Cardiac septum (tissue), 1 donor: ENCODE data around the gene ALDH8A1. TPM values are rescaled to one million over a fixed set of nuclear protein-coding genes. Genes with fewer than 3 reads are reported as not detected.

Source experiments
- DNase-seq: peaks from one replicate; pipeline ENCODE4 v3.0.0-alpha.2; 2020; ENCODE audit warnings: low spot score
- intact Hi-C: fragments of 100-400 bp; cut with DNase I; formaldehyde crosslinking; loops from one replicate; pipeline ENCODE4 v1.14.0; 2022
- total RNA-seq: library from RNA; stranded (reverse); fragmentation: NEBNext Ultra II Directional; extraction: Animal tissue kit (Norgen Biotek cat#: 25700); gene quantifications from one replicate; pipeline ENCODE4 v1.2.1, GENCODE V29; 2021
- donor health status: DM: no; HTN: no; CAD: no.

The ALDH8A1 gene
- total RNA-seq, 1 donor from 2014 or later: 0.57 TPM

- intact Hi-C loops: no loop called here
- no peak for DNase-seq
Measured at GRCh38 chr6:134954272-134955000, 4.5 kb upstream of the ALDH8A1 start.

DNA sequence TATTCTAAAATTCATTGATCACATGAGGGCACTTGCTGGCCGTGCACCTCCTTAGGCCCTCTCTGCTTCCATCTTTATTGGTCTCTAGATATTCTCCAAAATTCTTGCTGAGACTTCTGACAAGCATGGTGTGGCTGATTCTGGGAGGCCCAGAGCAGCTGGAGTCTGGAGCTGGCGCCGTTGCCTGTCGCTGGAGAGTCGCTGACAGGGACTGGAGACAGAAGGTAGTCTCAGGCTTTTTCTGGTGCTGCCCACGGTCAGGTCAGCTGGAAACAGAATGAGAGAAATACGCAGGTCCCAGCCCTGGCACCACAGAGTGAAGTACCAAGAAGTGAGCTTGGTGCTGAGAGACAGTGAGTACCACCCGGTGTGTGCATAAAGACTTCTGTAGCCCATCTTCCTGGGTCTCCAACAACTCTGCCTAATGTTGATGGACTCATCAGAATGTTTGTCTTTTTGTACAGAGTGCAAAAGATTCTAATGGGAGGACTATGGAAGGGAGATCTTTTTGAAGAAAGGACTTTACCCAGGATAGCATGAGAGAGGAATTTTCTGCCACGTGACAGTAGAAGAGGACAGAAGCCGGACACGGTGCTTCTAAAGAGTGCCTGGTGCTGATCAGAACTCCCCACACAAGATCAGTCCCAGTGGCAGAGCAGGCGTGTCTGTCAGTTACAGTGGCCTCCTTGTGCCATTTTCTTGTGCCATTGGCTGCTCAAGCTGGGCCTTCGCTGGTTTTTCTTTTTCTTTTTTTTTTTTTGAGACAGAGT lies 1.8 kb upstream of the ALDH8A1 start:
- intact Hi-C loops: no loop called here
- no peak for DNase-seq

DNA sequence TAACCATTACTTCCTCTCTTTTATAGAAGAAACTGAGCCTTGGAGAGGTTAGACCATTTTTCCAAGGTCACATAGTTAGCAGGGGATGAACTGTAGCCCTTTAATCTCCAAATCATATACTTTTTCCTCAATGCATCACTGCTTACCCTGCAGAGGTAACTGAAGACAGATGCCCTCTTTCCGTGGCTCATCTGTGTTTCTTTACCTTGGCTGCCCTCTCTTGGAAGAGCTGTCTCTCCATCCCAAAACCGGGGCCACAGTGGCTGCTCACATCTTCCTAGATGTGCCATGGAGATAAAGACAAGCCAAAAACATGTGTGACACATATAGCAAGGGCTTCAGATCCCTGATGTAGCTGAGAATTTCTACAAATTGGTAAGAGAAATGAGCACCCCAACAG lies 581 bp upstream of the ALDH8A1 start:
- intact Hi-C loops: no loop called here
- no peak for DNase-seq

DNA sequence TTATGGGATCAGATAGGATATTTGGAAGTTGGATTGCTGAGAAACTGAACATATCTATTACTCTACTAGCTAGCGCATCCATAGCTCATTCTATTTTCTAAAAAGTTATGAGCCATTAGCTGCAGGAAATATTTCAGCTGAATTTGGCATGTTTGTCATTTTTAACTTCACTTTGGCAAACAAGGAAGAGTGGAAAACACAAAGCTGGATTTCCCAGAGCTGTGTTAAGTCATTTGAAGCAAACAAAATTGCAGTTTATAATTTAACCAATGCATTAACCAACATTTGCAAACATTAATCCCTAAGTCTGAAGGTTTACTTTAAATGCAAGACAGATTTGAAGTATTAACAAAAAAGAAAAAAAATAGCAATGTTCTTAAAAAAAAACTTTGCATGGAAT lies 1.2 kb downstream of the ALDH8A1 start:
- no peak for DNase-seq
- intact Hi-C loops: no loop called here

GRCh38 chr6:134948142-134948541 lies 1.8 kb downstream of the ALDH8A1 start:
- intact Hi-C loops: no loop called here
- no peak for DNase-seq

GRCh38 chr6:134945045-134945444 lies 4.9 kb downstream of the ALDH8A1 start:
- intact Hi-C loops: no loop called here
- no peak for DNase-seq

- no peak for DNase-seq
- intact Hi-C loops: loop anchor here (5.0 kb wide), 1 partner anchor 786 kb away; no protein-coding TSS in a partner anchor
Measured at GRCh38 chr6:134943522-134944111, 6.3 kb downstream of the ALDH8A1 start.

DNA sequence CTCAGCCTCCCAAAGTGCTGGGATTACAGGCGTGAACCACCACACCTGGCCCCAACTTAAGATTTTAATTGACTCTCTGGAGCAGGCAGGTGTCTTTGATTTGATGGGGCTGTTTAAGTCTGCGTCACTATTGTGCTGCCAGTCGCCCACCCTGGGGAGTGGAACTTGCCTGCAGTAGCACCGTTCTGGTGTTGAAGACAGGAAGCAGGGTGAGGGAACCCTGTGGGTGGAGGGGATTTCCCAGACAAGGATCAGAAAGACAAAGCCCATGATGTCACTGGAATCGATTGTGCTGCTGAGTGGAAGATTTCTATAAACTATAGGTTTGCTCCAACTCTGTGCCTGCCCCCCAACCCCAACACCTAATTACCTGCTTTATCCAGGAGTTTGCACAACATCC lies 11.0 kb downstream of the ALDH8A1 start:
- intact Hi-C loops: loop anchor here (5.0 kb wide), 1 partner anchor 767 kb away; no protein-coding TSS in a partner anchor
- DNase-seq: no peak

DNA sequence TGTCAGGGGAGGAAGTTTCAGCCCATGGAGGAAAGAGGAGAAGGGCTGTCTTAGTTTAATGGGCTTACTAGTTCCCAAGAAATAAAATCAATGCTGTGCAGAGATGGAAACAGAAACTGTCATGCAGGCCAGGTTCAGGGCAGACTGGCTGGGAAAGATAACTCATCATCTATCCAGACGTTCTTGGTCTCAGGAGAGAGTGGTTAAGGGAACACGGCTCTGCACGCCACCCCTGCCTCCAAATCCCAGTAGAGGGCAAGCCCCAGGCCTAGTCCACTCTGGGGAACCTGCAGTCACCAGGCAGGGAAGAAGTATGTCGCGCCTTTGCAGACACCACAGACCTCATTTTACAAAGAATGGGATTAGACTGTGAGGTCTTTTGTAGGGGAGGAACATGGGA lies 12.5 kb downstream of the ALDH8A1 start:
- intact Hi-C loops: loop anchor here (5.0 kb wide), 1 partner anchor 765 kb away; no protein-coding TSS in a partner anchor

DNA sequence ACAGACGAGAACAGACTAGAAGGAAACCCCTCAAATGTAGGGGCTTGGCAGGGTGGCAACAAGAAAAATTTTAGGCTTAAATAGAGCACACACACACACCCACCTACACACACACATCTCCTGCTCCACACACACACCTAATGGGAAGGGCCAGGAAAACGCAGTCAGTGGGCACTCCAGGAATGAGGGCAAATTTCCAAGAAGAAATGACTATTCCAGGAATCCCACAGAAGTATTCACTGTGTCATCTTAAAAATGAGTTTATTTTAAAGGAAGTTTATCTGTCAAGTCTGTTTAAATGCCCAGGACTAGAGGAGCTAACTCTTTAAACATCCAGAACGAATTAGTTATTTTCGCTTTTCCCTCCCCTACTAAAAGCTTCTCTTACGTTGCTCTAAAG lies 13.0 kb downstream of the ALDH8A1 start:
- intact Hi-C loops: loop anchor here (5.0 kb wide), 1 partner anchor 765 kb away; no protein-coding TSS in a partner anchor
- no peak for DNase-seq

More for the DNA sequence above, 12.5 kb downstream of the ALDH8A1 start:
- no peak for DNase-seq

- intact Hi-C loops: loop anchor here (5.0 kb wide), 1 partner anchor 764 kb away; no protein-coding TSS in a partner anchor
- no peak for DNase-seq
Measured at GRCh38 chr6:134936476-134936875, 13.4 kb downstream of the ALDH8A1 start.

GRCh38 chr6:134934793-134935485 lies 15.0 kb downstream of the ALDH8A1 start:
- no peak for DNase-seq
- intact Hi-C loops: loop anchor here (5.0 kb wide), 1 partner anchor 763 kb away; no protein-coding TSS in a partner anchor

DNA sequence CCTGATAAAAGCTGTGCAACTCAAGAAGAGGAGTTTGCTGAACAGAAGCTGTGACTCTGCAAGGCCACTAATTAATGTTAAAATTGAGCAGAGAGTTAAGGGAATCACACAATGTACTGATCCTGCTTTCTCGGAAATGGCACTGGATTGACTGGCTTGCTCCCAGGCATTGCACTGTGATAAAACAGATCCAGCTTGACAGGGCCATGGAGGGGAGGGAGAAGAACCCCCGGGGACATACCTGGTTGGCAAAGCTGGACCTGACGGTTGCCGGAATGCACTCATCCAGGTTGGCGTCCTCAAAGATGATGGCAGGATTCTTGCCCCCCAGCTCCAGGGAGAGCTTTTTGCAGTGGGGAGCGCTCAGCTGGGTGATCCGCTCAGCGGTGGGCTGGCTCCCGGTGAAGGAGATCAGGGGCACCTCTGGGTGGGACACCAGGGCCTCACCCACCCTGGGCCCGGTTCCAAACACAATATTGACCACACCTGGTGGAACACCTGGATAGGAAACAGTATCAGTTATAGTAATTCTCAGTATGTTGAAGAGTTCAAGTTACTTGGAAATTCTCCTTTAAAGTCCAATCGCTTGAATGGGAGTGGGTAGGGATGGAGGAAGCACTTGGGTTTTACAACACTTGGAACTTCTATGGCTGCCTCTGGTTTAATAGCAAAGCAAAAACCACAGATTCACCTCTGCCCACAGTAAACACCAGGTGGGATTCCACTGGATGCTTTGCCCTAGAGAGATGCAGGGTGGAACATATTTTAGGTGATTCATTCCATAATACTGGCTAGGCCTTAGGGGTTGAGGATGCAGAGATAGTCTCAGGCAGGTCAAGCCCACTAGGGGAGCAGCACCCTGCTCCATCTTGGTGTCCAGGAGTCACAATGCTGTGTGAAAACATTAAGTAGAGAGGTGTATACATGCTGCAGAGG lies 17.1 kb downstream of the ALDH8A1 start:
- DNase-seq: no peak
- intact Hi-C loops: no loop called here

DNA sequence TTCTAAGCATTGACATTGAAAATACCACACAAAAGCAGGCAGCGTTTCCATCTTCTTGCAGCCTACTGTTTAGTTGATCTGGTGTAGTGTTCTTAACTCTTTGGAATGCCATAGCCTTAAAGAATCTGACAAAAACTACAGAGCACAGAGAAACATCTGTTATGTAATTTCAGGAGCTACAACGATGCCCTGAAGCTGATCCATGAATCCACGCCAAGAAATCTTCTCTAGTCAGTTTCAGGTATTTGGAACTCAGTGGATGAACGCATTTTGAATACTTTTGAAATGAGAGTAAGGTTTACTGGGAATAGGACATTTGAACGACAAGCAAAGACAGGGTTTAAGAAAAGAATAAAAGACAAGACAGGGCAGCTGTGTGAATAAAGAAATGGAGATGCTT lies 17.8 kb downstream of the ALDH8A1 start:
- intact Hi-C loops: no loop called here
- no peak for DNase-seq

- intact Hi-C loops: no loop called here
- DNase-seq: no peak
Measured at GRCh38 chr6:134930463-134930862, 19.4 kb downstream of the ALDH8A1 start.

GRCh38 chr6:134928151-134928900 lies 21.6 kb downstream of the ALDH8A1 start:
- no peak for DNase-seq
- intact Hi-C loops: no loop called here

DNA sequence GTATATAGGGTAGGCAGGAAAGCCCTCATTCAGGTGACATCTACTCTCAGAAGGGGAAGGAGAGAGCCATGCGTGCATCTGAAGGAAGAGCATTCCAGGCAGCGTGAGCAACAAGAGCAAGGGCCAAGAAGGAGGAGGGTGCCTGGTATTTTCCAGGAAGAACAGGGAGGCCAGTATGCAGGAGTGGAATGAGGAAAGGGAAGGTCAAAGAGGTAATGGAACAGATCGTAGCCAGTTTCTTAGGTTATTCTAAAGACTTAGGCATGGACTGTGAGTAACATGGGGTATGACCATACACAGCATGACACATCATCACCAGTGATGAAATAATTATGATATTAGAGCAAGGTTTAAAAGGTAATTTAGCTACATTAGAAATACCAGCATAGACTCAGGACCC lies 24.1 kb downstream of the ALDH8A1 start:
- DNase-seq: no peak
- intact Hi-C loops: no loop called here

DNA sequence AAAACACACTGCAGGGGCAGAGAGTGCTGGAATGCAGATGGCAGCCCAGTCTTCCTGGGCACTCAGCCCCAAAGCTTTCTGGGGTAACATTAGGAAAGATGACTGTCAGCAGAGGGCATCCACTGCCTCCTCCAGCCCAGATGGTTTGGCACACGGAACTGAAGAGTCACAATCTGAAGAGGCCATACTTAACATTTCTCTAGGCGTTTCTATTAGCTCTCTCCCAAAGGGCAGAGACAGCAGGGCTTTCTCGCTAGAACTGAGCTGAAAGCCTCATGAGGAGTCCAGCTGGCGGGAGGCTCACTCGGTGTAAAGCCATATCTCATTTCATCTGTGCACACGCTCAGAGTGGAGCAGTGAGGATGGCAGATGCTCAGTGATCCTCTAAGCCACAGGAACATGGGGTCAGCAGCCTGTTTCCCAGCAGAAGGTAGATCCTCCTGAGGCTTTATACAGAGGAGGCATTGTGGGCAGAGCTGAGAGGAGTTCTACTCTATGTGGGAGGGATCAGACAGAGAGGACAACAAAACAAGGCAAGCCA lies 28.1 kb downstream of the ALDH8A1 start:
- intact Hi-C loops: no loop called here
- DNase-seq: no peak
